ENCODE data around the gene EPPIN. TPM values are rescaled to one million over a fixed set of nuclear protein-coding genes. Genes with fewer than 3 reads are reported as not detected.

EPPIN gene
- polyA plus RNA-seq, 1 of the 3 experiments (the other 2 are of a cell fraction), result not detected

DNA sequence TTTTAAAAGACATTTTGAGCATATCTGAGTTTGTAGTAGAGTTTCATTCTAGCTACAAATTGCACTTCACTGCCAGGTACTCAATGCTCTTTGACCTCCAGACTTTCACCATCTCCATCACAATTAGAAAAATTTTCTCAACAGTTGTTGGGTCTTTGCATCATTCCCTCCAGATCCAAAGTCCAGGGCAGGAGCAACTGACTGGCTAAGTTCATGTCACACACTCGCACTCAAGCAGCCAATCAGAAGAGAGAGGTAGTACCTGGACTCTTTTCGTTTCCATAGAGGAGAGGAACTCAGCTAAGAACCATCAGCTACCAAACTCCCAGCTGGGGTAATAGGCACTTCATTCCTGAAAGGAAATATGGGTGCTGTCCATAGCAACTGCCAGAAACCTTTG, 40.8 kb downstream of the EPPIN start:
- H3K79me2 ChIP-seq (ENCODE audit: insufficient read depth), result no peaks in the 10 kb centered on the region
- no peaks in the 10 kb centered on the region for H3K9me2 ChIP-seq
- no peaks in the 10 kb centered on the region for H3K4me1 ChIP-seq (ENCODE audit: control insufficient read depth in 1 of 2, insufficient read depth in 2 of 2, low read depth in 1 of 2, low read length in 1 of 2)
- no peak overlapping the region for H3K4me3 ChIP-seq (ENCODE audit: low read depth in 2 of 2, low read length in 1 of 2)
- no peak overlapping the region for H2AFZ ChIP-seq (ENCODE audit: low read depth)
- ChIA-PET POLR2A (no interaction called here), CTCF (interaction anchor here (0.9 kb wide), 1 partner anchor 20 kb away, joined by 3 read pairs; no protein-coding TSS in a partner anchor)
- TF ChIP-seq EZH2phosphoT487 (IDR thresholded peaks at IDR 0.05; ENCODE audit: borderline replicate concordance, low read depth), result no peak
- TF ChIP-seq FOXM1 (IDR thresholded peaks at IDR 0.05; ENCODE audit: low read depth), result no peak
- no peak for TF ChIP-seq PBX3 (IDR thresholded peaks at IDR 0.05)
- no peak for TF ChIP-seq MXI1 (IDR thresholded peaks at IDR 0.05; ENCODE audit: low read depth, low read length)
- no peak for TF ChIP-seq ELF1 (IDR thresholded peaks at IDR 0.05)
- no peak for TF ChIP-seq CHD2 (IDR thresholded peaks at IDR 0.05; ENCODE audit: low read length, partially characterized antibody)
- no peak for TF ChIP-seq RAD21 (IDR thresholded peaks at IDR 0.05; ENCODE audit: low read length)
- TF ChIP-seq USF1 (IDR thresholded peaks at IDR 0.05; ENCODE audit: borderline replicate concordance, low read depth), result no peak
- TF ChIP-seq REST (IDR thresholded peaks at IDR 0.05; ENCODE audit: low read depth, low read length), result no peak
- TF ChIP-seq, protein P1, sequence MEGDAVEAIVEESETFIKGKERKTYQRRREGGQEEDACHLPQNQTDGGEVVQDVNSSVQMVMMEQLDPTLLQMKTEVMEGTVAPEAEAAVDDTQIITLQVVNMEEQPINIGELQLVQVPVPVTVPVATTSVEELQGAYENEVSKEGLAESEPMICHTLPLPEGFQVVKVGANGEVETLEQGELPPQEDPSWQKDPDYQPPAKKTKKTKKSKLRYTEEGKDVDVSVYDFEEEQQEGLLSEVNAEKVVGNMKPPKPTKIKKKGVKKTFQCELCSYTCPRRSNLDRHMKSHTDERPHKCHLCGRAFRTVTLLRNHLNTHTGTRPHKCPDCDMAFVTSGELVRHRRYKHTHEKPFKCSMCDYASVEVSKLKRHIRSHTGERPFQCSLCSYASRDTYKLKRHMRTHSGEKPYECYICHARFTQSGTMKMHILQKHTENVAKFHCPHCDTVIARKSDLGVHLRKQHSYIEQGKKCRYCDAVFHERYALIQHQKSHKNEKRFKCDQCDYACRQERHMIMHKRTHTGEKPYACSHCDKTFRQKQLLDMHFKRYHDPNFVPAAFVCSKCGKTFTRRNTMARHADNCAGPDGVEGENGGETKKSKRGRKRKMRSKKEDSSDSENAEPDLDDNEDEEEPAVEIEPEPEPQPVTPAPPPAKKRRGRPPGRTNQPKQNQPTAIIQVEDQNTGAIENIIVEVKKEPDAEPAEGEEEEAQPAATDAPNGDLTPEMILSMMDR (IDR thresholded peaks at IDR 0.05), result no peak
- TF ChIP-seq GABPA (IDR thresholded peaks at IDR 0.05; ENCODE audit: low read depth), result no peak
- H3K27ac ChIP-seq (ENCODE audit: low read depth in 2 of 2, low read length in 1 of 2), result no peak overlapping the region
- no peaks in the 10 kb centered on the region; the same call in 1 of the 2 replicates for H3K27me3 ChIP-seq (ENCODE audit: insufficient read depth)
- WGBS (ENCODE audit: low lambda C conversion rate), result 53% methylated on average over 2 of the region's 2 CpGs
- H3K36me3 ChIP-seq (replicated peaks in 1 of 2; ENCODE audit: control insufficient read depth in 1 of 2, insufficient read depth in 2 of 2, low read length in 1 of 2), result no peaks in the 10 kb centered on the region
- no peak for DNase-seq
- H4K20me1 ChIP-seq (ENCODE audit: insufficient read depth), result no peaks in the 10 kb centered on the region
- no peaks in the 10 kb centered on the region for H3K9me3 ChIP-seq
- no peak overlapping the region for H3K9ac ChIP-seq
- peaks cover 6% of the 10 kb centered on the region for H3F3A ChIP-seq (replicated peaks; ENCODE audit: insufficient read depth)
- H3K4me2 ChIP-seq, result no peak overlapping the region
